GM12878 (cell line): Measurements from ENCODE around the gene C5orf15. TPM values are rescaled to one million over a fixed set of nuclear protein-coding genes. Genes with fewer than 3 reads are reported as not detected.

ENCODE experiments used
- ATAC-seq: fragments of 200-7000 bp; cut with Tn5 transposase; 3 replicates; pipeline ENCODE4 v1.9.1; 2020; ENCODE audit warnings: mild to moderate bottlenecking, moderate library complexity
- BruUV-seq: library from RNA; stranded (reverse); fragments of 400-500 nt; replicated peaks from 2 replicates; lab custom pipeline; 2021; lab: Mats Ljungman, UMichigan
- CTCF ChIA-PET: fragments of 300-600 bp; sonication (Branson Sonifier 250); formaldehyde crosslinking; extraction: SDS; loops from one replicate; lab custom pipeline; 2021; ENCODE audit warnings: inconsistent platforms; lab: Yijun Ruan, JAX
- POLR2A ChIA-PET: fragments of 350-600 bp; formaldehyde crosslinking; extraction: SDS; loops from one replicate; lab custom pipeline; 2021; ENCODE audit warnings: inconsistent platforms; lab: Charles Lee
- RAD21 ChIA-PET: fragments of 300-600 bp; sonication (Branson Sonifier 250); formaldehyde crosslinking; loops from one replicate; lab custom pipeline; 2023; ENCODE audit warnings: antibody characterized with exemption; ENCODE audit not compliant: unreplicated experiment; lab: Charles Lee
- SMC1A ChIA-PET: fragments of 300-600 bp; sonication (Branson Sonifier 250); formaldehyde crosslinking; loops from one replicate; lab custom pipeline; 2023; ENCODE audit not compliant: unreplicated experiment, uncharacterized antibody; lab: Charles Lee
- DNase-seq: peaks from one replicate; pipeline ENCODE4 v3.0.0-alpha.2; 2011; ENCODE audit warnings: low read depth, low spot score
- FAIRE-seq: peaks from 3 replicates; lab custom pipeline; 2011; peaks lifted over from hg19 to GRCh38; lab: Jason Lieb, UNC
- H2AFZ ChIP-seq: 2 replicates; pipeline ENCODE4 v1.6.0; 2011; ENCODE audit warnings: low read depth, low read length, control low read depth; ENCODE audit not compliant: control insufficient read depth
- H3K27ac ChIP-seq: 2 replicates; pipeline ENCODE4 v1.5.1; 2011; ENCODE audit warnings: control low read depth; ENCODE audit not compliant: control insufficient read depth, insufficient read depth
- H3K27me3 ChIP-seq, 2 experiments: replicated peaks in 1 of 2; 2 replicates each; pipeline versions ENCODE4 v1.6.0 to v1.6.1; 2011; ENCODE audit warnings: low read length in 1 of 2; ENCODE audit not compliant: control insufficient read depth in 2 of 2, insufficient read depth in 2 of 2
- H3K36me3 ChIP-seq, 2 experiments: 2 replicates each; pipeline ENCODE4 v1.5.1; 2011; ENCODE audit warnings: low read length in 1 of 2; ENCODE audit not compliant: control insufficient read depth in 2 of 2, insufficient read depth in 2 of 2
- H3K4me1 ChIP-seq: 2 replicates; pipeline ENCODE4 v1.6.1; 2011; ENCODE audit warnings: mild to moderate bottlenecking, low read length, moderate library complexity, mixed read lengths; ENCODE audit not compliant: control insufficient read depth, insufficient read depth
- H3K4me2 ChIP-seq: 2 replicates; pipeline ENCODE4 v1.6.0; 2011; ENCODE audit warnings: control low read depth; ENCODE audit not compliant: control insufficient read depth, insufficient read depth
- H3K4me3 ChIP-seq: fragments of 200-600 bp; sonication (generic); 2 replicates; pipeline ENCODE4 v1.5.1; 2016
- H3K79me2 ChIP-seq: 2 replicates; pipeline ENCODE4 v1.6.0; 2011; ENCODE audit warnings: low read length; ENCODE audit not compliant: control insufficient read depth, insufficient read depth
- H3K9ac ChIP-seq: 2 replicates; pipeline ENCODE4 v1.8.0; 2011; ENCODE audit warnings: low read length, control low read depth, mixed read lengths; ENCODE audit not compliant: control insufficient read depth, insufficient read depth
- H3K9me3 ChIP-seq: replicated peaks from 3 replicates; pipeline ENCODE4 v1.5.1; 2011; ENCODE audit warnings: mild to moderate bottlenecking, low read length; ENCODE audit not compliant: control insufficient read depth, insufficient read depth
- H4K20me1 ChIP-seq: 2 replicates; pipeline ENCODE4 v1.6.0; 2011; ENCODE audit not compliant: control insufficient read depth, insufficient read depth
- BCLAF1 ChIP-seq: fragments of 450-650 bp; IDR thresholded peaks from 2 replicates; pipeline ENCODE4 v1.6.1; 2017; ENCODE audit warnings: antibody characterized with exemption, mild to moderate bottlenecking, moderate library complexity
- CBX5 ChIP-seq: sonication (generic); IDR thresholded peaks from 2 replicates; pipeline ENCODE4 v1.6.1; 2016; ENCODE audit warnings: low read depth, moderate library complexity, mild to moderate bottlenecking, inconsistent platforms
- CREB1 ChIP-seq: IDR thresholded peaks from 2 replicates; pipeline ENCODE4 v1.6.1; 2012; ENCODE audit warnings: low read depth, mild to moderate bottlenecking, inconsistent platforms
- CTCF ChIP-seq, 3 experiments: IDR thresholded peaks in 2 of 3; conservative IDR thresholded peaks in 1 of 3; 2 replicates each; pipeline ENCODE4 v1.5.1; 2011; ENCODE audit warnings: low read depth in 3 of 3, low read length in 3 of 3, mild to moderate bottlenecking in 3 of 3, control low read depth in 2 of 3, moderate library complexity in 2 of 3, inconsistent platforms in 1 of 3, mixed read lengths in 1 of 3; ENCODE audit not compliant: control insufficient read depth in 2 of 3, insufficient read depth in 1 of 3; ENCODE audit errors: extremely low read depth in 1 of 3
- MYC ChIP-seq: IDR thresholded peaks from 2 replicates; pipeline ENCODE4 v1.6.1; 2011; ENCODE audit warnings: mild to moderate bottlenecking, low read length, moderate library complexity, inconsistent platforms; ENCODE audit not compliant: insufficient read depth, insufficient replicate concordance, insufficient read length, severe bottlenecking
- POLR2AphosphoS5 ChIP-seq: IDR thresholded peaks from 2 replicates; pipeline ENCODE4 v1.6.1; 2011; ENCODE audit warnings: mild to moderate bottlenecking, low read length, inconsistent platforms
- SMARCA5 ChIP-seq: fragments of 450-650 bp; IDR thresholded peaks from 2 replicates; pipeline ENCODE4 v1.6.1; 2017; ENCODE audit warnings: mild to moderate bottlenecking
- YY1 ChIP-seq: IDR thresholded peaks from 2 replicates; pipeline ENCODE4 v1.6.1; 2011; ENCODE audit warnings: low read depth, mild to moderate bottlenecking, low read length
- ZNF217 ChIP-seq: fragments of 450-650 bp; IDR thresholded peaks from 2 replicates; pipeline ENCODE4 v1.6.1; 2017; ENCODE audit warnings: antibody characterized with exemption, mild to moderate bottlenecking
- ZSCAN29 ChIP-seq: fragments of 450-650 bp; IDR thresholded peaks from 2 replicates; pipeline ENCODE4 v1.6.1; 2017; ENCODE audit warnings: mild to moderate bottlenecking, moderate library complexity
- WGBS: methylation state at CpG from one replicate; pipeline ENCODE4 v1.1.6; 2016; ENCODE audit warnings: low lambda C conversion rate; ENCODE audit not compliant: insufficient replicate concordance, insufficient coverage; ENCODE audit errors: missing lambda C conversion rate; 5-methylcytosine and 5-hydroxymethylcytosine counted together
- in situ Hi-C: fragments of 300-500 bp; cut with MboI; formaldehyde crosslinking; loops from 9 replicates; pipeline ENCODE4 v1.14.3; 2018; ENCODE audit warnings: mixed read lengths
- intact Hi-C: fragments of 100-400 bp; cut with micrococcal nuclease; formaldehyde crosslinking; loops from one replicate; pipeline ENCODE4 v1.14.2; 2022; ENCODE audit not compliant: unreplicated experiment
- polyA plus RNA-seq, 11 experiments: library from polyadenylated mRNA; depleted of rRNA in 4 of 11; unstranded in 6 of 11; stranded (reverse) in 5 of 11; fragments of >200 nt; fragmentation: Nextera tagmentation in 4 of 11; fragmentation: Illumina TruSeq in 1 of 11; extraction: Ambion mirVana in 4 of 11; extraction: Trizol in 1 of 11; gene quantifications; 1 replicate in 1 of 11; 2 replicates in 10 of 11; pipeline versions ENCODE4 v1.2.1 to v1.2.3, GENCODE V29; 2011 to 2016; ENCODE audit warnings: inconsistent platforms in 2 of 11, missing spikeins in 2 of 11, low read depth in 1 of 11
- total RNA-seq, 4 experiments: library from RNA; depleted of rRNA in 3 of 4; stranded (reverse); fragments of >200 nt in 3 of 4; fragmentation: Illumina TruSeq in 1 of 4; extraction: Trizol in 1 of 4; gene quantifications; 2 replicates each; pipeline versions ENCODE4 v1.2.1 to v1.2.3, GENCODE V29; 2013 to 2021

The C5orf15 gene
- total and polyA plus RNA-seq, 10 of the 15 experiments (the other 5 are each of a cell fraction or from before 2014, with no cell fraction given): 21.7 to 69.6 (median 46.0) TPM

- H3K4me1 ChIP-seq: peaks cover 7% of the 10 kb centered on the region
- ChIA-PET RAD21 (interaction anchor here (1.1 kb wide), 1 partner anchor 12 kb away, joined by 5 read pairs; no protein-coding TSS in a partner anchor), POLR2A (interaction anchor here (0.7 kb wide), 1 partner anchor 59 kb away, joined by 3 read pairs; no protein-coding TSS in a partner anchor), CTCF (interaction anchor here (0.9 to 13.9 kb wide), 6 partner anchors 11 to 113 kb away, joined by 3 to 179 read pairs (median 14); partner anchors contain the start of gene C5orf15), SMC1A (interaction anchor here (1.2 to 1.6 kb wide), 3 partner anchors 12 to 75 kb away, joined by 3 to 4 read pairs (median 3); no protein-coding TSS in a partner anchor)
- peaks cover 15 to 46% of the 10 kb centered on the region in 2 experiments for H3K36me3 ChIP-seq
- WGBS: 5% methylated on average over 1 of the region's 1 CpG
- in situ Hi-C loops (no loop called here), intact Hi-C loops (no loop called here)
- no TSS peak for BruUV-seq
- H4K20me1 ChIP-seq: no peaks in the 10 kb centered on the region
- no peak overlapping the region for H3K4me3 ChIP-seq
- ATAC-seq (0 out of 3 replicates have a peak, but pooled peaks have one; percentile 18), DNase-seq (no peak), FAIRE-seq (no peak)
- no peak overlapping the region for H3K4me2 ChIP-seq
- H3K27me3 ChIP-seq: no peaks in the 10 kb centered on the region
- no peak overlapping the region for H2AFZ ChIP-seq
- H3K79me2 ChIP-seq: peaks cover 4% of the 10 kb centered on the region
- TF ChIP-seq CBX5 (no peak), CTCF (IDR thresholded peaks at IDR 0.05 in 2 of 3, conservative IDR thresholded peaks at IDR 0.05 in 1 of 3; ENCODE audit: control insufficient read depth in 2 of 3, extremely low read depth in 1 of 3, insufficient read depth in 1 of 3, low read depth in 3 of 3, low read length in 3 of 3) (0 out of 6 replicates have a peak, but pooled peaks of 1 of the 3 experiments have one; percentile 10)
- no peak overlapping the region for H3K9ac ChIP-seq
- no peaks in the 10 kb centered on the region for H3K9me3 ChIP-seq
- H3K27ac ChIP-seq: no peak overlapping the region
These were observed 13.3 kb upstream of the C5orf15 start for GRCh38 chr5:133981714-133982113.

GRCh38 chr5:133980652-133981051 is 12.2 kb upstream of the C5orf15 start:
- Histone ChIP-seq H3K4me1 (peaks cover 7% of the 10 kb centered on the region), H2AFZ (no peak overlapping the region), H3K9ac (no peak overlapping the region), H3K36me3 (peaks cover 15 to 48% of the 10 kb centered on the region in 2 experiments), H3K27ac (no peak overlapping the region), H3K4me2 (no peak overlapping the region), H4K20me1 (no peaks in the 10 kb centered on the region), H3K4me3 (no peak overlapping the region), H3K79me2 (peaks cover 4% of the 10 kb centered on the region), H3K9me3 (no peaks in the 10 kb centered on the region), H3K27me3 (no peaks in the 10 kb centered on the region)
- RAD21 ChIA-PET: interaction anchor here (1.1 to 1.9 kb wide), 5 partner anchors 11 to 74 kb away, joined by 3 to 8 read pairs (median 4); no protein-coding TSS in a partner anchor
- no TSS peak for BruUV-seq
- intact Hi-C loops: no loop called here
- no peak for FAIRE-seq
- SMC1A ChIA-PET: interaction anchor here (0.6 to 4.4 kb wide), 11 partner anchors 11 to 299 kb away, joined by 3 to 31 read pairs (median 5); partner anchors contain the start of gene C5orf15
- DNase-seq: no peak
- CTCF ChIA-PET: interaction anchor here (0.9 to 13.9 kb wide), 17 partner anchors 10 to 491 kb away, joined by 3 to 179 read pairs (median 6); partner anchors contain the start of gene C5orf15
- no peak for ATAC-seq
- WGBS: 98% methylated on average over 7 of the region's 7 CpGs
- POLR2A ChIA-PET: interaction anchor here (1.1 kb wide), 1 partner anchor 23 kb away, joined by 3 read pairs; no protein-coding TSS in a partner anchor
- in situ Hi-C loops: no loop called here
- no peak for TF ChIP-seq YY1
- no peak for TF ChIP-seq CREB1
- no peak for TF ChIP-seq BCLAF1
- TF ChIP-seq POLR2AphosphoS5: no peak
- TF ChIP-seq SMARCA5: no peak
- TF ChIP-seq MYC: no peak
- no peak for TF ChIP-seq ZSCAN29
- TF ChIP-seq ZNF217: no peak
